ENCODE data around the gene WDR27. TPM values are rescaled to one million over a fixed set of nuclear protein-coding genes. Genes with fewer than 3 reads are reported as not detected.

The WDR27 gene
- total and polyA plus RNA-seq, 10 of the 15 experiments (the other 5 are each of a cell fraction or from before 2014, with no cell fraction given), result 1.9 to 33.2 (median 19.0) TPM

GRCh38 chr6:169592558-169592957 lies 109.3 kb downstream of the WDR27 start:
- no peak for ATAC-seq
- no peak overlapping the region for H2AFZ ChIP-seq (ENCODE audit: control insufficient read depth, low read depth, low read length)
- no peaks in the 10 kb centered on the region for H3K79me2 ChIP-seq (ENCODE audit: control insufficient read depth, insufficient read depth, low read length)
- intact Hi-C loops (cut with micrococcal nuclease; ENCODE audit: unreplicated experiment), result no loop called here
- H3K4me1 ChIP-seq (ENCODE audit: control insufficient read depth, insufficient read depth, low read length), result peaks cover 17% of the 10 kb centered on the region
- no peak overlapping the region for H3K9ac ChIP-seq (ENCODE audit: control insufficient read depth, insufficient read depth, low read length)
- ChIA-PET SMC1A (ENCODE audit: uncharacterized antibody, unreplicated experiment) (no interaction called here), RAD21 (ENCODE audit: unreplicated experiment) (no interaction called here), CTCF (no interaction called here), POLR2A (no interaction called here)
- BruUV-seq (replicated peaks), result no TSS peak
- no peak for FAIRE-seq
- H4K20me1 ChIP-seq (ENCODE audit: control insufficient read depth, insufficient read depth), result no peaks in the 10 kb centered on the region
- WGBS (ENCODE audit: insufficient coverage, insufficient replicate concordance, low lambda C conversion rate, missing lambda C conversion rate), result 90% methylated on average over 1 of the region's 1 CpG
- H3K27ac ChIP-seq (ENCODE audit: control insufficient read depth, insufficient read depth), result no peak overlapping the region
- in situ Hi-C loops (cut with MboI), result no loop called here
- no peaks in the 10 kb centered on the region for H3K36me3 ChIP-seq (ENCODE audit: control insufficient read depth in 2 of 2, insufficient read depth in 2 of 2, low read length in 1 of 2)
- H3K4me2 ChIP-seq (ENCODE audit: control insufficient read depth, insufficient read depth), result no peak overlapping the region
- no peak overlapping the region for H3K4me3 ChIP-seq
- no peaks in the 10 kb centered on the region for H3K9me3 ChIP-seq (replicated peaks; ENCODE audit: control insufficient read depth, insufficient read depth, low read length)
- no peak for DNase-seq (ENCODE audit: low read depth, low spot score)
- H3K27me3 ChIP-seq (replicated peaks in 1 of 2; ENCODE audit: control insufficient read depth in 2 of 2, insufficient read depth in 2 of 2, low read length in 1 of 2), result no peaks in the 10 kb centered on the region
- TF ChIP-seq FOS (IDR thresholded peaks at IDR 0.05; ENCODE audit: borderline replicate concordance, extremely low read depth, insufficient read length) (no peak), CBX5 (IDR thresholded peaks at IDR 0.05; ENCODE audit: low read depth) (no peak), MEF2A (IDR thresholded peaks at IDR 0.05; ENCODE audit: insufficient read depth, low read depth, low read length) (no peak), POLR2A (IDR thresholded peaks at IDR 0.05; ENCODE audit: low read depth, low read length) (no peak), CREM (IDR thresholded peaks at IDR 0.05; ENCODE audit: low read depth) (no peak), BMI1 (IDR thresholded peaks at IDR 0.05; ENCODE audit: borderline replicate concordance) (no peak), POU2F2 (IDR thresholded peaks at IDR 0.05; ENCODE audit: borderline replicate concordance, low read depth, low read length) (no peak), MYB (IDR thresholded peaks at IDR 0.05; ENCODE audit: borderline replicate concordance, low read depth, low read length) (no peak), CEBPB (IDR thresholded peaks at IDR 0.05; ENCODE audit: borderline replicate concordance in 1 of 2, low read depth in 2 of 2, low read length in 2 of 2) (no peak), ZSCAN29 (IDR thresholded peaks at IDR 0.05) (no peak), RFX5 (IDR thresholded peaks at IDR 0.05; ENCODE audit: low read depth, low read length) (no peak), IRF4 (IDR thresholded peaks at IDR 0.05; ENCODE audit: low read depth, low read length) (no peak), PKNOX1 (IDR thresholded peaks at IDR 0.05) (no peak), SMARCA5 (IDR thresholded peaks at IDR 0.05) (no peak)
- TF ChIP-seq, protein P1, sequence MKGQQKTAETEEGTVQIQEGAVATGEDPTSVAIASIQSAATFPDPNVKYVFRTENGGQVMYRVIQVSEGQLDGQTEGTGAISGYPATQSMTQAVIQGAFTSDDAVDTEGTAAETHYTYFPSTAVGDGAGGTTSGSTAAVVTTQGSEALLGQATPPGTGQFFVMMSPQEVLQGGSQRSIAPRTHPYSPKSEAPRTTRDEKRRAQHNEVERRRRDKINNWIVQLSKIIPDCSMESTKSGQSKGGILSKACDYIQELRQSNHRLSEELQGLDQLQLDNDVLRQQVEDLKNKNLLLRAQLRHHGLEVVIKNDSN (IDR thresholded peaks at IDR 0.05; ENCODE audit: borderline replicate concordance, extremely low read length, insufficient read depth, low read depth, low read length), result no peak
